Trophoblast cell (in vitro differentiated cells and primary cell): Measurements from ENCODE around the gene KANSL1.
"Not testable (repeated sequence)": the region's sequence is repeated elsewhere in the genome, so short reads cannot be mapped to it uniquely, and the experiment has no call there.

Experiments
- DNase-seq, 2 donors: peaks; one replicate each; pipeline ENCODE4 v3.0.0-alpha.2; 2016
- H2AFZ ChIP-seq: 2 replicates; pipeline ENCODE4 v1.6.1; 2013; ENCODE audit warnings: low read length, moderate library complexity, mild to moderate bottlenecking; ENCODE audit not compliant: insufficient read depth, poor library complexity
- H2AK5ac ChIP-seq: 2 replicates; pipeline ENCODE4 v1.6.1; 2013; ENCODE audit warnings: mild to moderate bottlenecking, low read length
- H2BK120ac ChIP-seq: 2 replicates; pipeline ENCODE4 v1.6.1; 2013; ENCODE audit warnings: low read length, mild to moderate bottlenecking, moderate library complexity; ENCODE audit not compliant: insufficient read depth, poor library complexity
- H2BK12ac ChIP-seq: 2 replicates; pipeline ENCODE4 v1.6.1; 2013; ENCODE audit warnings: mild to moderate bottlenecking, low read length, moderate library complexity
- H2BK5ac ChIP-seq: 2 replicates; pipeline ENCODE4 v1.6.1; 2013; ENCODE audit warnings: low read length, low read depth, moderate library complexity, mild to moderate bottlenecking; ENCODE audit not compliant: poor library complexity
- H3K14ac ChIP-seq: 2 replicates; pipeline ENCODE4 v1.6.1; 2013; ENCODE audit warnings: mild to moderate bottlenecking, low read length
- H3K18ac ChIP-seq: 2 replicates; pipeline ENCODE4 v1.6.1; 2013; ENCODE audit warnings: mild to moderate bottlenecking, low read length
- H3K23ac ChIP-seq: 2 replicates; pipeline ENCODE4 v1.6.1; 2013; ENCODE audit warnings: low read length
- H3K27ac ChIP-seq: 2 replicates; pipeline ENCODE4 v1.5.1; 2013; ENCODE audit warnings: low read depth, mild to moderate bottlenecking, inconsistent platforms, low read length, moderate library complexity
- H3K27me3 ChIP-seq: 2 replicates; pipeline ENCODE4 v1.6.1; 2013; ENCODE audit warnings: inconsistent platforms, mild to moderate bottlenecking, low read length, moderate library complexity; ENCODE audit not compliant: insufficient read depth
- H3K36me3 ChIP-seq, 2 experiments: 1 replicate in 1 of 2; 2 replicates in 1 of 2; pipeline ENCODE4 v1.6.1; 2013; ENCODE audit warnings: low read length in 2 of 2, mild to moderate bottlenecking in 2 of 2, moderate library complexity in 1 of 2; ENCODE audit not compliant: insufficient read depth in 2 of 2, control insufficient read depth in 1 of 2
- H3K4ac ChIP-seq: 2 replicates; pipeline ENCODE4 v1.6.1; 2013; ENCODE audit warnings: low read depth, mild to moderate bottlenecking, low read length, moderate library complexity
- H3K4me1 ChIP-seq, 2 experiments: 1 replicate in 1 of 2; 2 replicates in 1 of 2; pipeline ENCODE4 v1.6.1; 2013; ENCODE audit warnings: low read length in 2 of 2, mild to moderate bottlenecking in 2 of 2, moderate library complexity in 1 of 2; ENCODE audit not compliant: insufficient read depth in 2 of 2, control insufficient read depth in 1 of 2
- H3K4me2 ChIP-seq: 2 replicates; pipeline ENCODE4 v1.6.1; 2013; ENCODE audit warnings: inconsistent platforms, mild to moderate bottlenecking, low read length, moderate library complexity
- H3K4me3 ChIP-seq: 2 replicates; pipeline ENCODE4 v1.5.1; 2013; ENCODE audit warnings: mild to moderate bottlenecking, low read depth, low read length, inconsistent platforms
- H3K79me1 ChIP-seq: one replicate; pipeline ENCODE4 v1.6.1; 2013; ENCODE audit warnings: low read length
- H3K79me2 ChIP-seq: 2 replicates; pipeline ENCODE4 v1.6.1; 2013; ENCODE audit warnings: low read length, mild to moderate bottlenecking; ENCODE audit not compliant: control insufficient read depth, insufficient read depth, poor library complexity
- H3K9ac ChIP-seq: 2 replicates; pipeline ENCODE4 v1.6.1; 2013; ENCODE audit warnings: mild to moderate bottlenecking, low read length
- H3K9me3 ChIP-seq: 2 replicates; pipeline ENCODE4 v1.6.1; 2013; ENCODE audit warnings: low read depth, mild to moderate bottlenecking, control low read depth, inconsistent platforms, low read length; ENCODE audit not compliant: insufficient read depth
- H4K12ac ChIP-seq: 2 replicates; pipeline ENCODE4 v1.6.1; 2013; ENCODE audit warnings: low read depth, mild to moderate bottlenecking, low read length, moderate library complexity
- H4K8ac ChIP-seq: 2 replicates; pipeline ENCODE4 v1.6.1; 2013; ENCODE audit warnings: low read depth, mild to moderate bottlenecking, low read length, moderate library complexity
- H4K91ac ChIP-seq: one replicate; pipeline ENCODE4 v1.6.1; 2013; ENCODE audit warnings: low read depth, mild to moderate bottlenecking, low read length, moderate library complexity
- WGBS: extraction: QIAGEN DNeasy Blood & Tissue Kit; methylation state at CpG from one replicate; pipeline ENCODE4 v1.1.7; 2013; ENCODE audit warnings: missing lambda C conversion rate; ENCODE audit not compliant: insufficient read length, insufficient coverage; ENCODE audit errors: extremely low coverage; 5-methylcytosine and 5-hydroxymethylcytosine counted together

The KANSL1 gene

GRCh38 chr17:46023366-46023765 lies 169.9 kb downstream of the KANSL1 start:
- H4K91ac ChIP-seq, H4K8ac ChIP-seq, H2BK120ac ChIP-seq, H4K12ac ChIP-seq, H3K79me1 ChIP-seq, H2BK5ac ChIP-seq, H2BK12ac ChIP-seq, H3K23ac ChIP-seq, H3K27ac ChIP-seq, H3K79me2 ChIP-seq, H3K14ac ChIP-seq, H3K4ac ChIP-seq, DNase-seq, H3K4me1 ChIP-seq, H3K18ac ChIP-seq, H2AFZ ChIP-seq, H3K4me3 ChIP-seq, H3K4me2 ChIP-seq, H2AK5ac ChIP-seq, H3K27me3 ChIP-seq, H3K9ac ChIP-seq, H3K9me3 ChIP-seq: not testable (repeated sequence)
- peaks cover 41 to 48% of the 10 kb centered on the region in 2 experiments for H3K36me3 ChIP-seq
- WGBS: no CpG with 5 or more reads among the region's 7 CpGs

- no peak overlapping the region for H2BK120ac ChIP-seq
- no peak overlapping the region for H2AFZ ChIP-seq
- no peaks in the 10 kb centered on the region for H3K79me1 ChIP-seq
- no CpG with 5 or more reads among the region's 12 CpGs for WGBS
- H3K18ac ChIP-seq: no peak overlapping the region
- no peak overlapping the region for H3K14ac ChIP-seq
- H4K12ac ChIP-seq: no peak overlapping the region
- H3K36me3 ChIP-seq: peaks cover 23 to 28% of the 10 kb centered on the region in 2 experiments
- H3K4me2 ChIP-seq: no peak overlapping the region
- H3K23ac ChIP-seq: no peak overlapping the region
- H3K4ac ChIP-seq: no peak overlapping the region
- no peak overlapping the region for H2AK5ac ChIP-seq
- peaks cover 3% of the 10 kb centered on the region for H3K9me3 ChIP-seq
- no peak overlapping the region for H3K9ac ChIP-seq
- DNase-seq: peak; percentile 94
- no peak overlapping the region for H3K4me3 ChIP-seq
- no peak overlapping the region for H3K27ac ChIP-seq
- H3K79me2 ChIP-seq: no peaks in the 10 kb centered on the region
- no peak overlapping the region for H2BK5ac ChIP-seq
- no peak overlapping the region for H4K8ac ChIP-seq
- H3K27me3 ChIP-seq: no peaks in the 10 kb centered on the region
- H2BK12ac ChIP-seq: no peak overlapping the region
- no peak overlapping the region for H4K91ac ChIP-seq
- H3K4me1 ChIP-seq: no peaks in the 10 kb centered on the region
Measured at GRCh38 chr17:46020998-46021397, 172.2 kb downstream of the KANSL1 start.

- Histone ChIP-seq H3K18ac (no peak overlapping the region), H3K79me1 (no peaks in the 10 kb centered on the region), H3K23ac (no peak overlapping the region), H2BK12ac (no peak overlapping the region), H4K91ac (no peak overlapping the region), H3K79me2 (no peaks in the 10 kb centered on the region), H2BK5ac (no peak overlapping the region), H2AK5ac (no peak overlapping the region), H4K12ac (peak overlapping the region; percentile 44), H4K8ac (no peak overlapping the region), H3K27me3 (no peaks in the 10 kb centered on the region), H2AFZ (no peak overlapping the region), H3K4me2 (no peak overlapping the region), H3K27ac (no peak overlapping the region), H3K4ac (no peak overlapping the region), H3K14ac (no peak overlapping the region), H3K4me1 (no peaks in the 10 kb centered on the region), H3K9ac (no peak overlapping the region), H3K36me3 (peaks cover 17 to 21% of the 10 kb centered on the region in 2 experiments), H3K9me3 (peaks cover 2% of the 10 kb centered on the region), H2BK120ac (no peak overlapping the region), H3K4me3 (peak overlapping the region; percentile 50)
- no CpG with 5 or more reads among the region's 14 CpGs for WGBS
- peak in 1 of 2 donors; percentile 14 for DNase-seq
Measured at GRCh38 chr17:46020023-46020761, 173.0 kb downstream of the KANSL1 start.

- peaks cover 12 to 14% of the 10 kb centered on the region in 2 experiments for H3K36me3 ChIP-seq
- WGBS: no CpG with 5 or more reads among the region's 8 CpGs
- not testable (repeated sequence) for H3K9me3 ChIP-seq, H3K4me2 ChIP-seq, H3K9ac ChIP-seq, DNase-seq, H4K8ac ChIP-seq, H3K14ac ChIP-seq, H2AFZ ChIP-seq, H3K23ac ChIP-seq, H2BK120ac ChIP-seq, H3K4ac ChIP-seq, H3K27ac ChIP-seq, H4K91ac ChIP-seq, H4K12ac ChIP-seq, H2BK5ac ChIP-seq, H3K4me3 ChIP-seq, H3K4me1 ChIP-seq, H2BK12ac ChIP-seq, H3K18ac ChIP-seq, H3K79me2 ChIP-seq, H3K27me3 ChIP-seq, H3K79me1 ChIP-seq, H2AK5ac ChIP-seq
Measured at GRCh38 chr17:46019408-46019925, 173.8 kb downstream of the KANSL1 start.
